ENCODE results near the gene VIM. TPM values are rescaled to one million over a fixed set of nuclear protein-coding genes. Genes with fewer than 3 reads are reported as not detected.
A peak's percentile ranks its signal among the peaks of the same experiment; 100 is the strongest.

Gene VIM
- total and polyA plus RNA-seq, 9 donors: 2,090 to 3,715 (median 2,608) TPM

- H3K4me1 ChIP-seq (ENCODE audit: control insufficient read depth, insufficient read depth, low read length): peaks cover 19% of the 10 kb centered on the region
- H3K9me3 ChIP-seq (replicated peaks; ENCODE audit: control insufficient read depth, low read depth, low read length): no peaks in the 10 kb centered on the region
- peaks cover 42% of the 10 kb centered on the region for H3K36me3 ChIP-seq (ENCODE audit: control insufficient read depth, insufficient read depth, low read length)
- H3K27ac ChIP-seq (ENCODE audit: low read length): no peak overlapping the region
- 100% methylated on average over 1 of the region's 4 CpGs for WGBS (ENCODE audit: insufficient coverage)
- no peak overlapping the region for H3K4me3 ChIP-seq (ENCODE audit: low read length)
- H3K27me3 ChIP-seq (ENCODE audit: control insufficient read depth, insufficient read depth, low read length): no peaks in the 10 kb centered on the region
- peak; percentile 41 for DNase-seq
Measured at GRCh38 chr10:17237915-17238444, 9.9 kb downstream of the VIM start.

DNA sequence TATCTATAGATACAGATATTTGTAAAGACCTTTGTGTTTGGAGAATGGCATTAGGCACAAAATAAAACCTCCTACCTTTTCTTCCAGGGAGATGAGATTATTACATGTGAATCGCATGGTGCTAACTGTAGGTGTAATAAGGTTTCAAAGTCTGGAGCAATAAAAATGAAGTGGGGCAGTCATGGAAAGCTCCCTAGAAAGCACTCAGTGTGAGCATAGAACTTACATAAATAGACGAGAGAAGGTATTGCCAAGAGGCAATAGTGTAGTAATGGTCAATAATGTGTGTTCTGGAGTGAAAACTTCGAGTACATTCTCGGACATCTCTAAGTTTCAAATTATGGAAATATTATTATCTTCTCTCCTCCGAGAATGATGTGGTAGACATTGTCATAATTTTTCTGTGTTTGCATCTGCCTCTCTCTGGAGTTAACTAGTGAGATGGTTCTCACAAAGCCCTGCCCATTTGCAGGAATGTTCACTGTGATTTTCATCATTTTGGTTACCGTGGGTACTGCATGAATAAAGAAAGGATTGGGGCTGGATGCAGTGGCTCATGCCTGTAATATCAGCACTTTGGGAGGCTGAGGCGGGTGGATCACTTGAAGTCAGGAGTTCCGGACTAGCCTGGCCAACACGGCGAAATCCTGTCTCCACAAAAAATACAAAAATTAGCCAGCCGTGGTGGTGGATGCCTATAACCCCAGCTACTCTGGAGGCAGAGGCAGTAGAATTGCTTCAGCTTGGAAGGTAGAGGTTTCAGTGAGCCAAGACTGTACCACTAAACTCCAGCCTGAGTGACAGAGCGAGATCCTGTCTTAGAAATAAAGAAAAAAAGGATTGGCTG is 10.6 kb downstream of the VIM start:
- 31% methylated on average over 3 of the region's 12 CpGs for WGBS (ENCODE audit: insufficient coverage)
- Histone ChIP-seq H3K27me3 (ENCODE audit: control insufficient read depth, insufficient read depth, low read length) (no peaks in the 10 kb centered on the region), H3K27ac (ENCODE audit: low read length) (peak overlapping the region; percentile 33), H3K4me3 (ENCODE audit: low read length) (no peak overlapping the region), H3K9me3 (replicated peaks; ENCODE audit: control insufficient read depth, low read depth, low read length) (no peaks in the 10 kb centered on the region), H3K36me3 (ENCODE audit: control insufficient read depth, insufficient read depth, low read length) (peaks cover 35% of the 10 kb centered on the region), H3K4me1 (ENCODE audit: control insufficient read depth, insufficient read depth, low read length) (peaks cover 15% of the 10 kb centered on the region)
- DNase-seq: peak; percentile 59

- no peak for DNase-seq
- no peaks in the 10 kb centered on the region for H3K9me3 ChIP-seq (replicated peaks; ENCODE audit: control insufficient read depth, low read depth, low read length)
- no peak overlapping the region for H3K27ac ChIP-seq (ENCODE audit: low read length)
- no peak overlapping the region for H3K4me3 ChIP-seq (ENCODE audit: low read length)
- H3K27me3 ChIP-seq (ENCODE audit: control insufficient read depth, insufficient read depth, low read length): no peaks in the 10 kb centered on the region
- 84% methylated on average over 3 of the region's 6 CpGs for WGBS (ENCODE audit: insufficient coverage)
- H3K4me1 ChIP-seq (ENCODE audit: control insufficient read depth, insufficient read depth, low read length): peaks cover 9% of the 10 kb centered on the region
- peaks cover 26% of the 10 kb centered on the region for H3K36me3 ChIP-seq (ENCODE audit: control insufficient read depth, insufficient read depth, low read length)
Measured at GRCh38 chr10:17239345-17240085, 11.5 kb downstream of the VIM start.

DNA sequence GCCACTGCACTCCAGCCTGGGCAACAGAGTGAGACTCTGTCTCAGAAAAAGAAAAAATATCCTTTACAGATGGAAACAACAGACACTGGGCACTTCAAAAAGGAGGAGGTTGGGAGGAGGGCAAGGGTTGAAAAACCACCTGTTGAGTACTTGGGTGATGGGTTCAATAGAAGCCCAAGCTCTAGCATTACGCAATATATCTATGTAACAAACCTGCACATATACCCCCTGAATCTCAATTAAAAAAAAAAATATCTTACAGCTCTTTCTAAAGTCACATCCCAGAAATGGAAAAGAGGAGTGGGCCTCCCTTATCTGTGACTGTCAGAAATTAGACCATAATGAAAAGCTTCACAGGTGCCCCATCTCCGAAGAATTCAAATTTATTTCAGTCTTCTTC is 12.1 kb downstream of the VIM start:
- Histone ChIP-seq H3K4me1 (ENCODE audit: control insufficient read depth, insufficient read depth, low read length) (peaks cover 3% of the 10 kb centered on the region), H3K9me3 (replicated peaks; ENCODE audit: control insufficient read depth, low read depth, low read length) (no peaks in the 10 kb centered on the region), H3K36me3 (ENCODE audit: control insufficient read depth, insufficient read depth, low read length) (peaks cover 21% of the 10 kb centered on the region), H3K4me3 (ENCODE audit: low read length) (no peak overlapping the region), H3K27ac (ENCODE audit: low read length) (no peak overlapping the region), H3K27me3 (ENCODE audit: control insufficient read depth, insufficient read depth, low read length) (no peaks in the 10 kb centered on the region)
- DNase-seq: no peak
- WGBS (ENCODE audit: insufficient coverage): no CpG with 5 or more reads among the region's 2 CpGs

DNA sequence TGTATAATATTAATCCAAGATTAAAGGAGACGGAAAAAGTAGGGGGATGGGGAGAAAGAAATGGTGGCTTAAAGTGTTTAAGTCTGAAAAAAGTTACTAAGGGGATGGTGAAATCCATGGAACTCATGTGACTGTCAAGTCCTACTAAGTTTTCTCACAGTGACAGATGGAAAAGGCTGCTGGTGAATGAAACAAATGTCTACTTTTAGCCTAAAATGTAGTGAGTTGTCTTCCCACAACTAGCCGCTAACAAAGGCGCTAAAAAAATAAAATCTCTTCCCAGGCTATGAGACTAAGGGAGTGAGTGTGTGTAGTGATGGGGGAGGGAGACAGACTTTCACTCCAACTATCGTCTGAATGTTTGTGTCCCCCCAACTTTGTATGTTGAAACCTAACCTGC is 12.6 kb downstream of the VIM start:
- Histone ChIP-seq H3K36me3 (ENCODE audit: control insufficient read depth, insufficient read depth, low read length) (peaks cover 15% of the 10 kb centered on the region), H3K4me3 (ENCODE audit: low read length) (no peak overlapping the region), H3K27me3 (ENCODE audit: control insufficient read depth, insufficient read depth, low read length) (no peaks in the 10 kb centered on the region), H3K9me3 (replicated peaks; ENCODE audit: control insufficient read depth, low read depth, low read length) (no peaks in the 10 kb centered on the region), H3K27ac (ENCODE audit: low read length) (no peak overlapping the region), H3K4me1 (ENCODE audit: control insufficient read depth, insufficient read depth, low read length) (no peaks in the 10 kb centered on the region)
- no peak for DNase-seq
- 80% methylated on average over 1 of the region's 4 CpGs for WGBS (ENCODE audit: insufficient coverage)

DNA sequence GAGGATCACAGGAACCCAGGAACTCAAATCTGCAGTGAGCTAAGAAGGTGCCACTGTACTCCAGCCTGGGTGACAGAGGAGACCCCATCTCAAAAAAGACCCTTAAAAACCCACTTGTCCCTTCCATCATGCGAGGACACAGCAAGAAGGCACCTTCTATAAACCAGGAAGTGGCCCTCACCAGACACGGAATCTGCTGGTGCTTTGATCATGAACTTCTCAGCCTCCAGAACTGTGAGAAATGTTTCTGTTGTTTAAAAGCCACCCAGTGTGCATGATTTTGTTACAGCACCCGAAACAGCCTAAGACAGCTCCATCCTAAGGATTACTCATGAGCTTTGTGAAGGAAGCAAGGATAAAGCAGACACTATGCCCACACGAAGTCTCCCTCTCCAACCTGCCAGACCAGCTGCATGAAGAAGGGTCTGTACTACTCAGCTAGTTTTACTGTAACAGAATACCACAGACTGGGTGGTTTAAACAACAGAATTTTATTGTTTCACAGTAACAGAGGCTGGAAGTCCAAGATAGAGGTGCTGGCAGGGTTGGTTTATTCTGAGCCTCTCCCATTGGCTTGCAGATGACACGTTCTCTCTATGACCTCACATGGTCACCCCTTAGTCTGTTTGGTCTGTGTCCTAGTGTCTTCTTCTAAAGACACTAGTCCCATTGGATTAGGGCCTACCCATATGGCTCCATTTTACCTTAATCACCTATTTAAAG is 13.7 kb downstream of the VIM start:
- H3K36me3 ChIP-seq (ENCODE audit: control insufficient read depth, insufficient read depth, low read length): peaks cover 8% of the 10 kb centered on the region
- H3K9me3 ChIP-seq (replicated peaks; ENCODE audit: control insufficient read depth, low read depth, low read length): no peaks in the 10 kb centered on the region
- H3K4me3 ChIP-seq (ENCODE audit: low read length): no peak overlapping the region
- no peaks in the 10 kb centered on the region for H3K27me3 ChIP-seq (ENCODE audit: control insufficient read depth, insufficient read depth, low read length)
- no peak for DNase-seq
- H3K27ac ChIP-seq (ENCODE audit: low read length): no peak overlapping the region
- no peaks in the 10 kb centered on the region for H3K4me1 ChIP-seq (ENCODE audit: control insufficient read depth, insufficient read depth, low read length)
- WGBS (ENCODE audit: insufficient coverage): 83% methylated on average over 2 of the region's 5 CpGs

GRCh38 chr10:17244700-17245365 is 16.8 kb downstream of the VIM start:
- H3K27me3 ChIP-seq (ENCODE audit: control insufficient read depth, insufficient read depth, low read length): no peaks in the 10 kb centered on the region
- DNase-seq: no peak
- H3K27ac ChIP-seq (ENCODE audit: low read length): no peak overlapping the region
- H3K4me3 ChIP-seq (ENCODE audit: low read length): no peak overlapping the region
- no peaks in the 10 kb centered on the region for H3K36me3 ChIP-seq (ENCODE audit: control insufficient read depth, insufficient read depth, low read length)
- no peaks in the 10 kb centered on the region for H3K9me3 ChIP-seq (replicated peaks; ENCODE audit: control insufficient read depth, low read depth, low read length)
- H3K4me1 ChIP-seq (ENCODE audit: control insufficient read depth, insufficient read depth, low read length): no peaks in the 10 kb centered on the region

DNA sequence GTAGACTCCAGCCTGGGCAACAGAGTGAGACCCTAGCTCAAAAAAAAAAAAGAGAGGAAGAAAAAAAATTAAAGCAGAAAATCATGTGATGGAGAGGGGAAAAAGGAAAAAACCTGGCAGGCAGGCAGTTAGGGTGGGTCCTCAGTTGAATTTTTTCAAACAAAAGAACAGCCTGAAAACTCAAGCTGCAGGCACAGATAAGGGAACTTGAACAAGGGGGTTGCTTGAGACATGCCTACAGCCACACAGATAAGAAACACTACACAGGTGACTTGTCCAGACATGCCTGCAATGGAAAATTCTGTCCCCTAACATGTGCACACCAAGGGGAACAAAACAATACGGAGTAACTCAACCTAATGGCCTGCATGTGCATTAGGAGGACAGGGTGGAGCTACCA is 19.2 kb downstream of the VIM start:
- Histone ChIP-seq H3K9me3 (replicated peaks; ENCODE audit: control insufficient read depth, low read depth, low read length) (no peaks in the 10 kb centered on the region), H3K4me3 (ENCODE audit: low read length) (no peak overlapping the region), H3K36me3 (ENCODE audit: control insufficient read depth, insufficient read depth, low read length) (no peaks in the 10 kb centered on the region), H3K4me1 (ENCODE audit: control insufficient read depth, insufficient read depth, low read length) (no peaks in the 10 kb centered on the region), H3K27me3 (ENCODE audit: control insufficient read depth, insufficient read depth, low read length) (no peaks in the 10 kb centered on the region), H3K27ac (ENCODE audit: low read length) (no peak overlapping the region)
- WGBS (ENCODE audit: insufficient coverage): no CpG with 5 or more reads among the region's 1 CpG
- DNase-seq: no peak

- no peak for DNase-seq
- Histone ChIP-seq H3K4me3 (ENCODE audit: low read length) (no peak overlapping the region), H3K36me3 (ENCODE audit: control insufficient read depth, insufficient read depth, low read length) (no peaks in the 10 kb centered on the region), H3K9me3 (replicated peaks; ENCODE audit: control insufficient read depth, low read depth, low read length) (no peaks in the 10 kb centered on the region), H3K27ac (ENCODE audit: low read length) (no peak overlapping the region), H3K4me1 (ENCODE audit: control insufficient read depth, insufficient read depth, low read length) (no peaks in the 10 kb centered on the region), H3K27me3 (ENCODE audit: control insufficient read depth, insufficient read depth, low read length) (no peaks in the 10 kb centered on the region)
- WGBS (ENCODE audit: insufficient coverage): no CpG with 5 or more reads among the region's 1 CpG
Measured at GRCh38 chr10:17248964-17249363, 20.9 kb downstream of the VIM start.
